Activated naive CD8-positive, alpha-beta T cell (primary cell): ENCODE results near the gene PGM5.

Source experiments
- H3K27ac Mint-ChIP-seq: one replicate; pipeline ENCODE4 v1.8.0; 2021; ENCODE audit warnings: mixed read lengths
- H3K27me3 Mint-ChIP-seq: one replicate; pipeline ENCODE4 v1.8.0; 2021; ENCODE audit warnings: mixed read lengths
- H3K36me3 Mint-ChIP-seq: one replicate; pipeline ENCODE4 v1.8.0; 2021; ENCODE audit warnings: mixed read lengths
- H3K4me1 Mint-ChIP-seq: one replicate; pipeline ENCODE4 v1.8.0; 2021; ENCODE audit warnings: low read depth, mixed read lengths
- H3K4me3 Mint-ChIP-seq: one replicate; pipeline ENCODE4 v1.8.0; 2021; ENCODE audit warnings: mild to moderate bottlenecking, mixed read lengths
- H3K9me3 Mint-ChIP-seq: one replicate; pipeline ENCODE4 v1.8.0; 2021; ENCODE audit warnings: low read depth, mixed read lengths

PGM5 gene

GRCh38 chr9:68577774-68578591 is 221.6 kb downstream of the PGM5 start:
- Mint-ChIP-seq H3K4me3 (no peak overlapping the region), H3K4me1 (no peaks in the 10 kb centered on the region)

More at GRCh38 chr9:68577774-68578591, 221.6 kb downstream of the PGM5 start:
- Mint-ChIP-seq H3K27me3 (peaks cover 2% of the 10 kb centered on the region), H3K36me3 (no peaks in the 10 kb centered on the region), H3K27ac (no peak overlapping the region), H3K9me3 (no peaks in the 10 kb centered on the region)
